ENCODE results near the gene MYO9B. TPM values are rescaled to one million over a fixed set of nuclear protein-coding genes. Genes with fewer than 3 reads are reported as not detected.
A peak's percentile ranks its signal among the peaks of the same experiment; 100 is the strongest.

The MYO9B gene
- total RNA-seq, 2 donors from 2014 or later: 79.4 to 96.8 TPM

GRCh38 chr19:17202713-17203112 lies 127.1 kb downstream of the MYO9B start:
- no peaks in the 10 kb centered on the region for H3K9me3 ChIP-seq (ENCODE audit: control insufficient read depth, low read length)
- no peak for TF ChIP-seq CTCF (conservative IDR thresholded peaks at IDR 0.05)
- Mint-ChIP-seq H3K36me3 (ENCODE audit: low read depth) (peaks cover 76% of the 10 kb centered on the region), H3K9me3 (no peaks in the 10 kb centered on the region), H3K4me1 (no peaks in the 10 kb centered on the region), H3K27me3 (ENCODE audit: insufficient read depth) (no peaks in the 10 kb centered on the region), H3K27ac (no peak overlapping the region), H3K4me3 (no peak overlapping the region)
- H3K4me1 ChIP-seq (ENCODE audit: control insufficient read depth, insufficient read depth, low read length): no peaks in the 10 kb centered on the region
- DNase-seq: no peak
- no peak overlapping the region for H3K4me3 ChIP-seq (ENCODE audit: low read length)
- no peaks in the 10 kb centered on the region for H3K27me3 ChIP-seq (ENCODE audit: control insufficient read depth, insufficient read depth, low read length, poor library complexity, severe bottlenecking)
- peaks cover 60% of the 10 kb centered on the region for H3K36me3 ChIP-seq (ENCODE audit: control insufficient read depth, insufficient read depth, low read length)
- WGBS, 2 experiments (ENCODE audit: insufficient coverage in 1 of 2, insufficient read length in 1 of 2): 97% methylated on average over 15 to 17 of the region's 17 CpGs
- no peak overlapping the region for H3K9ac ChIP-seq (ENCODE audit: extremely low read depth, low read length, poor library complexity, severe bottlenecking)
- H3K27ac ChIP-seq (ENCODE audit: low read depth, low read length): no peak overlapping the region

- no peak overlapping the region for H3K4me3 ChIP-seq (ENCODE audit: low read length)
- H3K4me1 ChIP-seq (ENCODE audit: control insufficient read depth, insufficient read depth, low read length): no peaks in the 10 kb centered on the region
- peaks cover 59% of the 10 kb centered on the region for H3K36me3 ChIP-seq (ENCODE audit: control insufficient read depth, insufficient read depth, low read length)
- TF ChIP-seq CTCF (conservative IDR thresholded peaks at IDR 0.05): peak; percentile 91
- Mint-ChIP-seq H3K27ac (no peak overlapping the region), H3K4me3 (no peak overlapping the region), H3K27me3 (ENCODE audit: insufficient read depth) (no peaks in the 10 kb centered on the region), H3K4me1 (no peaks in the 10 kb centered on the region), H3K9me3 (no peaks in the 10 kb centered on the region), H3K36me3 (ENCODE audit: low read depth) (peaks cover 74% of the 10 kb centered on the region)
- H3K27me3 ChIP-seq (ENCODE audit: control insufficient read depth, insufficient read depth, low read length, poor library complexity, severe bottlenecking): no peaks in the 10 kb centered on the region
- H3K9ac ChIP-seq (ENCODE audit: extremely low read depth, low read length, poor library complexity, severe bottlenecking): no peak overlapping the region
- no peak overlapping the region for H3K27ac ChIP-seq (ENCODE audit: low read depth, low read length)
- H3K9me3 ChIP-seq (ENCODE audit: control insufficient read depth, low read length): no peaks in the 10 kb centered on the region
- peak; percentile 92 for DNase-seq
- WGBS, 2 experiments (ENCODE audit: insufficient coverage in 1 of 2, insufficient read length in 1 of 2): 89 to 95% methylated on average over 23 to 26 of the region's 27 CpGs
Measured at GRCh38 chr19:17205237-17206140, 129.9 kb downstream of the MYO9B start.

- H3K36me3 ChIP-seq (ENCODE audit: control insufficient read depth, insufficient read depth, low read length): peaks cover 46% of the 10 kb centered on the region
- WGBS, 2 experiments (ENCODE audit: insufficient coverage in 1 of 2, insufficient read length in 1 of 2): 97 to 100% methylated on average over 21 to 25 of the region's 25 CpGs
- DNase-seq: no peak
Measured at GRCh38 chr19:17206736-17207581, 131.4 kb downstream of the MYO9B start.

More at GRCh38 chr19:17206736-17207581, 131.4 kb downstream of the MYO9B start:
- Histone ChIP-seq H3K4me3 (ENCODE audit: low read length) (no peak overlapping the region), H3K4me1 (ENCODE audit: control insufficient read depth, insufficient read depth, low read length) (no peaks in the 10 kb centered on the region), H3K9me3 (ENCODE audit: control insufficient read depth, low read length) (no peaks in the 10 kb centered on the region), H3K27me3 (ENCODE audit: control insufficient read depth, insufficient read depth, low read length, poor library complexity, severe bottlenecking) (no peaks in the 10 kb centered on the region), H3K9ac (ENCODE audit: extremely low read depth, low read length, poor library complexity, severe bottlenecking) (no peak overlapping the region), H3K27ac (ENCODE audit: low read depth, low read length) (no peak overlapping the region)
- Mint-ChIP-seq H3K27ac (no peak overlapping the region), H3K9me3 (no peaks in the 10 kb centered on the region), H3K4me3 (no peak overlapping the region), H3K36me3 (ENCODE audit: low read depth) (peaks cover 62% of the 10 kb centered on the region), H3K27me3 (ENCODE audit: insufficient read depth) (no peaks in the 10 kb centered on the region), H3K4me1 (no peaks in the 10 kb centered on the region)
- TF ChIP-seq CTCF (conservative IDR thresholded peaks at IDR 0.05): no peak
